Stimulated activated CD8-positive, alpha-beta memory T cell treated with anti-CD3 and anti-CD28 coated beads, Interleukin-4, amount 100 ng/mL, for 24 hours (primary cell): ENCODE data around the gene PEX6.
A peak's percentile ranks its signal among the peaks of the same experiment; 100 is the strongest.

Experiments
- DNase-seq: peaks from one replicate; pipeline ENCODE4 v3.0.0-alpha.2; 2020; ENCODE audit warnings: low read depth

Gene PEX6

DNA sequence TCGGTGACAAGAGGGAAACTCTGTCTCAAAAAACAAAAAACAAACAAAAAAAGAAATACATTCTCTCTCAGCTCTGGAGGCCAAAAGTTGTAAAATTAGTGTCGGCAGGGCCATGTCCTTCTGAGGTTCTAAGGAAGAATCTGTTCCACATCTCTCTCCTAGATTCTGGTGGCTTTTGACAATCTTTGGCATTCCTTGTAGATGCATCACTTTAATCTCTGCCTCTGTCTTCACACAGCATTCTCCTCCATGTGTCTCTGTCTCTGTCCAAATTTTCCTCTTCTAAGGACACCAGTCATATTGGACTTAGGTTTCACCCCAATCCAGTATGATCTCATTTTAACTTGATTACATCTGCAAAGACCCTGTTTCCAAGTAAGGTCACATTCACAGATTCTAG is 14.5 kb upstream of the PEX6 start:
- no peak for DNase-seq

GRCh38 chr6:42989923-42990322 is 10.9 kb upstream of the PEX6 start:
- DNase-seq: no peak

DNA sequence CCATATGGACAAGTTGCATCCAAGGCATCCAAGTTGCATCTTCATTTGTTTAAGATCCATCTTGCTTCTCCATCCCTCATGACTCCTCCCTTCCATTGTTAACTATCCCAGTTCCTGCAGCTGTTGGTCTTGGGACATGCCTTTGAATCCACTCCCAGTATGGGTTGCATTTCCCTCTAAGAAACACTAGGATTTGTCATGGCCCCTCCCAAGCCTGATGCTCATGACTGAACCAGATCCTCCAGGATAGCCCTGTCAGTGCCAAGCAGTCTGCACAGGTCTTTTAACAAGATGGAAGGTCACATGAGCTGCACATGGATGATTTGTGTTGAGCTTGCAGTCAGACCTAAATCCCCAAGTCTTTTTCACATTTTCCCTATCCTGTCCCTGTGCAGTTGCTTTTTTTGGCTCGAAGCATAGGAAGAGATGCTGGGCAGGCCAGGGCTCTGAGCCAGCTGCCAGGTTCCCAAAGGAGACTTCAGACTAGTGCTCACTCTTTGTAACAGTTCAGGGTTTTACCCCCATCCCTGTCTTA is 9.6 kb upstream of the PEX6 start:
- no peak for DNase-seq

DNA sequence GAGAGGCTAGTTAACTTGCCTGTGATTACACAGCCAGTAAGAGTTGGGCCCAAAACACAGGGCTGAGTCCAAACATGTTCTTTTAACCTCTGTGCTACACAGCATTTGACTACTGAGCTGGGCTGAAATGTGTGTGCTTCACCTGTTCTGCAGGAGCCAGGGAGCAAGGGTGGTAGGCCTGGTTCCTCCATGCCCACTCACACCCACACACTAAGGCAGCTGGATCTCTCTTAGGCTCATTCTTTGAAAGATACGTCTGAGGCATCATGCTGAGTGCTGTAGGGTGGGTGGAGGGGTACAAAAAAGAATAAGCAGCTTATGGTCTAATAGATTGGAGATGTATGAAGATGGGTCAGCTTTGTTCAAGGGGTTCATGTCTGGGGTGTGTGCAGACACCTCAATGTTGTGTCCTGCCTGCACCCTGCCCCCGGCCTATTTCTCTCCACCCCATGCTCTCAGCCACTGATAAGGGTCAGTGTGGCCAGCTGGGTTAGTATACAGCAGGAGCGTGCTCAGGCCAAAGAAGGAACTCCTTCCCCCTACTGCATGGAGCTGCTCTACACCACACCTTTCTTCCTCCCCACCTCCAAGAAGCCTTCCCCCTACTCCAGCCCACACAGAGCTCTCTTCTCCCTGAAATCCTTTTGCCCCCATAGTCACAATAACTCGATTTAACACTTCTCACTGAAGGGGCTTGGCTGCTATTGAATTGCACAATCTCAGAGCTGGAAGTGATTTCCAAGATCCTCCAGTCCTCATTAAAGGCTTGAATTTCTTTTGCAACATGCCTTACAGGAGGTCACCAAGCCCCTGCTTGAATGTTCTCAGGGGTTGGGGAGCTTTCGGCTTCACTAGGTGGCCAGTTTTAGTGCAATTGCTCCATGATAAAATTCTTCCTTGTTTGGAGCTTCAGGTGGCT is 8.8 kb upstream of the PEX6 start:
- no peak for DNase-seq

GRCh38 chr6:42984924-42985475 is 6.0 kb upstream of the PEX6 start:
- DNase-seq: no peak

- peak; percentile 94 for DNase-seq
Measured at GRCh38 chr6:42984001-42984923, 5.3 kb upstream of the PEX6 start, which contains the start of gene PPP2R5D. Gene PPP2R5D (plus strand): TSS chr6:42984570. CDS start chr6:42984678, 108 bp downstream.

- DNase-seq: no peak
Measured at GRCh38 chr6:42981836-42982235, 2.9 kb upstream of the PEX6 start.

- no peak for DNase-seq
Measured at GRCh38 chr6:42979523-42980177, 669 bp upstream of the PEX6 start.

GRCh38 chr6:42978487-42978838 is 518 bp downstream of the PEX6 start:
- DNase-seq: no peak

- DNase-seq: no peak
Measured at GRCh38 chr6:42974919-42975505, 4.0 kb downstream of the PEX6 start.

GRCh38 chr6:42973926-42974325 is 5.1 kb downstream of the PEX6 start:
- DNase-seq: no peak

GRCh38 chr6:42971746-42972327 is 7.1 kb downstream of the PEX6 start:
- no peak for DNase-seq

- DNase-seq: no peak
Measured at GRCh38 chr6:42970871-42971612, 7.9 kb downstream of the PEX6 start.

GRCh38 chr6:42969934-42970333 is 9.0 kb downstream of the PEX6 start:
- DNase-seq: no peak

DNA sequence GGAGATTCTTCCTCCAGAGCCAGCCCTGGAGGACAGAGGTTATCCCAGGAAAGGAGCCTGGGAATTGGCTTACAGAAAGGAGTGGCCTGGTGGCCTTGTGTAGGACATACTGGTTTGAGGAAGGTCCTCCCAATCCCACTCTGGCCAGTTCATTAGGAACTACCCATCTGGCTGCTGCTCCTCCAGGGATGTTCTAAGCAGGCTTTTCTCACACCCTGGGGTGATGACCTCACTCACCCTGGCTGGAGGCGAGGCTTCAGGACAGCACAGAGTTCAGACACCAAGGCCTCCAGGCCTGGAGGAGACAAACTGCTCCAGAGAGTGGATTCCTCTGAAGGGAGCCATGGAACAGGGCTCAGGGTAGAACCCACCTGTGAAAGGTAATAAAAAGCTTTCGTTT is 9.6 kb downstream of the PEX6 start:
- no peak for DNase-seq

DNA sequence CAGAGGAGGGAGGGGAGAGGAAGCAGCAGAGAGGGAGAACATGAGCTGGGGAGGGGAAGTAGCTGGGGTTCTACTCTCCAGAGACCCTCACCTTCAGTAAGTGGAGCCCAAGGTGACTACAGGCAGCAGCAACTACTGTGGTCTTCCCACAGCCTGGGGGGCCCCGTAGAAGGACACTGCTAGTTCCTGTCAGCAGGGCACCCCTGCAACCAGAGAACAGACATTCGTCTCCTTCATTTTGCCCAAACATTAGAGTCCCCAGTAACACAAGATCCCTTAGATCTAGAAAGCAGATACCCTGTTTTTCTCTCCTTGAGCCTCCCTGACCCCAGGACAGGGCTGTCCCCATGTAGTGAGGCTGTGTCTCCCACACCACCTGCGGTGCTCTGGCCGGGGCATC is 10.2 kb downstream of the PEX6 start:
- DNase-seq: no peak

GRCh38 chr6:42968126-42968701 is 10.8 kb downstream of the PEX6 start:
- no peak for DNase-seq

- DNase-seq: no peak
Measured at GRCh38 chr6:42967228-42967627, 11.8 kb downstream of the PEX6 start.

- no peak for DNase-seq
Measured at GRCh38 chr6:42966571-42966970, 12.4 kb downstream of the PEX6 start.
